HCT116 (cell line): Measurements from ENCODE around the gene B3GALNT2. TPM values are rescaled to one million over a fixed set of nuclear protein-coding genes. Genes with fewer than 3 reads are reported as not detected.

Experiments used
- ATAC-seq: fragments of 200-7000 bp; cut with Tn5 transposase; 2 replicates; pipeline ENCODE4 v1.9.1; 2020; ENCODE audit warnings: mild to moderate bottlenecking, moderate library complexity
- BruUV-seq: library from RNA; stranded (reverse); fragments of 400-500 nt; replicated peaks from 2 replicates; lab custom pipeline; 2021; lab: Mats Ljungman, UMichigan
- CTCF ChIA-PET: fragments of 300-600 bp; sonication (Branson Sonifier 250); formaldehyde crosslinking; loops from one replicate; lab custom pipeline; 2021; ENCODE audit warnings: antibody characterized with exemption; lab: Charles Lee
- POLR2A ChIA-PET: fragments of 300-600, 350-600 bp; sonication (Branson Sonifier 250); formaldehyde crosslinking; loops from one replicate; lab custom pipeline; 2021; ENCODE audit warnings: antibody characterized with exemption; lab: Charles Lee
- RAD21 ChIA-PET, 2 experiments: fragments of 300-600 bp; sonication (Branson Sonifier 250); formaldehyde crosslinking; loops; one replicate each; lab custom pipeline; 2023; ENCODE audit warnings: low total read pairs in 2 of 2; ENCODE audit not compliant: uncharacterized antibody in 2 of 2, unreplicated experiment in 2 of 2, low non-redundant PET in 1 of 2; lab: Charles Lee
- DNase-seq: peaks from one replicate; pipeline ENCODE4 v3.0.0-alpha.2; 2010; ENCODE audit warnings: low read depth, low spot score
- H2AFZ ChIP-seq: fragments of 200-600 bp; shearing (Covaris generic), sonication (generic); 2 replicates; pipeline ENCODE4 v1.6.1; 2017; ENCODE audit warnings: low read depth, mixed run types, mixed read lengths, antibody characterized with exemption, low read length; ENCODE audit not compliant: poor library complexity, severe bottlenecking
- H3K27ac ChIP-seq: 2 replicates; pipeline ENCODE4 v1.5.1; 2012; ENCODE audit warnings: low read depth, low read length
- H3K27me3 ChIP-seq: fragments of 200-600 bp; sonication (generic); 2 replicates; pipeline ENCODE4 v1.6.1; 2016; ENCODE audit warnings: mixed run types, low read length, mixed read lengths; ENCODE audit not compliant: insufficient read depth
- H3K36me3 ChIP-seq, 2 experiments: fragments of 200-500 bp in 1 of 2; fragments of 200-600 bp in 1 of 2; sonication (Bioruptor generic) in 1 of 2; sonication (generic) in 1 of 2; 2 replicates each; pipeline versions ENCODE4 v1.5.1 to v1.6.1; 2014 to 2016; ENCODE audit warnings: low read length in 2 of 2, inconsistent platforms in 1 of 2, mixed read lengths in 1 of 2, mixed run types in 1 of 2; ENCODE audit not compliant: insufficient read depth in 2 of 2, control insufficient read depth in 1 of 2
- H3K4me1 ChIP-seq, 2 experiments: fragments of 200-600 bp in 1 of 2; sonication (generic) in 1 of 2; 2 replicates each; pipeline versions ENCODE4 v1.5.1 to v1.6.1; 2012 to 2017; ENCODE audit warnings: low read length in 2 of 2, inconsistent platforms in 1 of 2, mild to moderate bottlenecking in 1 of 2, mixed read lengths in 1 of 2, mixed run types in 1 of 2, moderate library complexity in 1 of 2; ENCODE audit not compliant: insufficient read depth in 2 of 2, control insufficient read depth in 1 of 2
- H3K4me2 ChIP-seq: fragments of 200-600 bp; sonication (generic); 2 replicates; pipeline ENCODE4 v1.6.1; 2017; ENCODE audit warnings: mixed run types, low read length, mixed read lengths
- H3K4me3 ChIP-seq, 2 experiments: fragments of 200-600 bp in 1 of 2; sonication (generic) in 1 of 2; replicated peaks in 1 of 2; 2 replicates each; pipeline ENCODE4 v1.5.1; 2011 to 2016; ENCODE audit warnings: low read length in 2 of 2, control low read depth in 1 of 2, low read depth in 1 of 2, mild to moderate bottlenecking in 1 of 2, mixed read lengths in 1 of 2, mixed run types in 1 of 2
- H3K79me2 ChIP-seq: fragments of 200-600 bp; sonication (generic); 2 replicates; pipeline ENCODE4 v1.6.1; 2017; ENCODE audit warnings: mild to moderate bottlenecking, mixed run types, low read length, moderate library complexity, mixed read lengths; ENCODE audit not compliant: insufficient read depth
- H3K9ac ChIP-seq: fragments of 200-600 bp; sonication (generic); 2 replicates; pipeline ENCODE4 v1.6.1; 2016; ENCODE audit warnings: low read length, mixed read lengths
- H3K9me2 ChIP-seq: fragments of 200-600 bp; sonication (generic), shearing (Covaris generic); 2 replicates; pipeline ENCODE4 v1.6.1; 2017; ENCODE audit warnings: mixed run types, mild to moderate bottlenecking, moderate library complexity; ENCODE audit not compliant: insufficient read depth
- H3K9me3 ChIP-seq, 2 experiments: fragments of 200-500 bp in 1 of 2; fragments of 200-600 bp in 1 of 2; sonication (Bioruptor generic) in 1 of 2; sonication (generic) in 1 of 2; 2 replicates each; pipeline ENCODE4 v1.6.1; 2014 to 2017; ENCODE audit warnings: low read length in 2 of 2, mixed read lengths in 2 of 2, inconsistent platforms in 1 of 2, low read depth in 1 of 2, mild to moderate bottlenecking in 1 of 2, mixed run types in 1 of 2, moderate library complexity in 1 of 2; ENCODE audit not compliant: control insufficient read depth in 1 of 2, insufficient read depth in 1 of 2
- H4K20me1 ChIP-seq: fragments of 200-600 bp; sonication (generic), shearing (Covaris generic); 2 replicates; pipeline ENCODE4 v1.6.1; 2017; ENCODE audit warnings: mixed run types, mild to moderate bottlenecking, moderate library complexity; ENCODE audit not compliant: insufficient read depth
- ATF3 ChIP-seq: IDR thresholded peaks from 2 replicates; pipeline ENCODE4 v1.6.1; 2012
- CBX3 ChIP-seq: IDR thresholded peaks from 2 replicates; pipeline ENCODE4 v1.6.1; 2012; ENCODE audit warnings: low read depth
- CEBPB ChIP-seq: IDR thresholded peaks from 2 replicates; pipeline ENCODE4 v1.6.1; 2012; ENCODE audit warnings: low read depth
- CTCF ChIP-seq, 3 experiments: fragments of 200-600 bp in 1 of 3; sonication (generic) in 1 of 3; IDR thresholded peaks in 2 of 3; conservative IDR thresholded peaks in 1 of 3; 2 replicates each; pipeline ENCODE4 v1.5.1; 2012 to 2017; ENCODE audit warnings: low read depth in 2 of 3, low read length in 2 of 3, antibody characterized with exemption in 1 of 3, borderline replicate concordance in 1 of 3, control low read depth in 1 of 3, mild to moderate bottlenecking in 1 of 3, mixed read lengths in 1 of 3, mixed run types in 1 of 3, moderate library complexity in 1 of 3; ENCODE audit not compliant: insufficient read depth in 1 of 3
- EGR1 ChIP-seq: IDR thresholded peaks from 2 replicates; pipeline ENCODE4 v1.6.1; 2012; ENCODE audit warnings: low read depth
- ELF1 ChIP-seq: IDR thresholded peaks from 2 replicates; pipeline ENCODE4 v1.6.1; 2012; ENCODE audit warnings: low read depth, borderline replicate concordance
- EZH2 ChIP-seq: fragments of 200-600 bp; sonication (generic); IDR thresholded peaks from 2 replicates; pipeline ENCODE4 v1.6.1; 2017; ENCODE audit warnings: antibody characterized with exemption, mixed run types
- EZH2phosphoT487 ChIP-seq: fragments of 200-600 bp; IDR thresholded peaks from 2 replicates; pipeline ENCODE4 v1.6.1; 2018; ENCODE audit warnings: antibody characterized with exemption, borderline replicate concordance
- FOSL1 ChIP-seq: IDR thresholded peaks from 2 replicates; pipeline ENCODE4 v1.6.1; 2012; ENCODE audit warnings: low read depth
- JUND ChIP-seq: IDR thresholded peaks from 2 replicates; pipeline ENCODE4 v1.6.1; 2012
- SIN3A ChIP-seq: IDR thresholded peaks from 2 replicates; pipeline ENCODE4 v1.6.1; 2012; ENCODE audit warnings: low read depth
- SP1 ChIP-seq: IDR thresholded peaks from 2 replicates; pipeline ENCODE4 v1.6.1; 2012; ENCODE audit warnings: low read depth
- SRF ChIP-seq: IDR thresholded peaks from 2 replicates; pipeline ENCODE4 v1.6.1; 2012; ENCODE audit warnings: low read depth
- intact Hi-C: fragments of 100-400 bp; cut with micrococcal nuclease; formaldehyde crosslinking; loops from 2 replicates; pipeline ENCODE4 v1.10.0; 2022
- total RNA-seq: library from RNA; stranded (reverse); gene quantifications from one replicate; pipeline ENCODE4 v1.2.1, GENCODE V29; 2021; ENCODE audit not compliant: unreplicated experiment

The B3GALNT2 gene
- total RNA-seq, 1 experiment from 2014 or later: 36.8 TPM

GRCh38 chr1:235468970-235469369, 35.3 kb downstream of the B3GALNT2 start:
- Histone ChIP-seq H4K20me1 (no peaks in the 10 kb centered on the region), H3K79me2 (no peaks in the 10 kb centered on the region), H3K4me2 (peak overlapping the region; percentile 57), H3K9me2 (no peaks in the 10 kb centered on the region), H2AFZ (no peak overlapping the region), H3K9ac (peak overlapping the region; percentile 18), H3K36me3 (peaks cover 6% of the 10 kb centered on the region in 2 experiments; a peak in 1 of 4 replicates), H3K4me3 (peak overlapping the region in 1 of 2 experiments; percentile 14; a peak in 1 of 4 replicates), H3K4me1 (peaks cover 22 to 29% of the 10 kb centered on the region in 2 experiments), H3K27me3 (no peaks in the 10 kb centered on the region), H3K9me3 (no peaks in the 10 kb centered on the region), H3K27ac (peak overlapping the region; percentile 42; the same call in 1 of the 2 replicates)
- intact Hi-C loops: no loop called here
- ChIA-PET RAD21 (no interaction called here), CTCF (no interaction called here), POLR2A (no interaction called here)
- TF ChIP-seq EGR1: no peak
- peak; percentile 74; the same call in 1 of the 2 replicates for TF ChIP-seq CBX3
- TF ChIP-seq CTCF (IDR thresholded peaks at IDR 0.05 in 2 of 3, conservative IDR thresholded peaks at IDR 0.05 in 1 of 3; ENCODE audit: borderline replicate concordance in 1 of 3, insufficient read depth in 1 of 3, low read depth in 2 of 3, low read length in 2 of 3): peak in 2 of 3 experiments; percentile 46 to 51; a peak in 4 of 6 replicates
- TF ChIP-seq JUND: peak; percentile 80
- peak; percentile 53; the same call in 1 of the 2 replicates for TF ChIP-seq SP1
- peak; percentile 77 for TF ChIP-seq FOSL1
- ATAC-seq (peak; percentile 94), DNase-seq (peak; percentile 56)
- no TSS peak for BruUV-seq

- no TSS peak for BruUV-seq
- RAD21 ChIA-PET: interaction anchor here in 1 of 2 experiments (0.7 kb wide), 1 partner anchor 375 kb away, joined by 3 read pairs; no protein-coding TSS in a partner anchor
- CTCF ChIA-PET: no interaction called here
- intact Hi-C loops: no loop called here
- Histone ChIP-seq H4K20me1 (no peaks in the 10 kb centered on the region), H3K4me1 (peaks cover 22 to 29% of the 10 kb centered on the region in 2 experiments), H3K4me3 (no peak overlapping the region), H3K9me2 (no peaks in the 10 kb centered on the region), H3K4me2 (no peak overlapping the region), H2AFZ (no peak overlapping the region), H3K79me2 (no peaks in the 10 kb centered on the region), H3K9ac (no peak overlapping the region), H3K27ac (0 out of 2 replicates have a peak overlapping the region, but pooled peaks have one; percentile 20), H3K36me3 (peaks cover 6 to 9% of the 10 kb centered on the region in 2 experiments; a peak in 1 of 4 replicates), H3K27me3 (no peaks in the 10 kb centered on the region), H3K9me3 (no peaks in the 10 kb centered on the region)
- DNase-seq: no peak
- POLR2A ChIA-PET: no interaction called here
- ATAC-seq: no peak
- TF ChIP-seq CTCF (IDR thresholded peaks at IDR 0.05 in 2 of 3, conservative IDR thresholded peaks at IDR 0.05 in 1 of 3; ENCODE audit: borderline replicate concordance in 1 of 3, insufficient read depth in 1 of 3, low read depth in 2 of 3, low read length in 2 of 3) (no peak), CEBPB (no peak), ATF3 (no peak), ELF1 (no peak), SIN3A (no peak), JUND (no peak), EZH2 (no peak), FOSL1 (no peak), SRF (no peak), EZH2phosphoT487 (no peak)
These were observed 36.2 kb downstream of the B3GALNT2 start for GRCh38 chr1:235468004-235468403.
